GM04504 (cell line): ENCODE data around the gene ADCY1.
"Not testable (repeated sequence)": the region's sequence is repeated elsewhere in the genome, so short reads cannot be mapped to it uniquely, and the experiment has no call there.

Experiments
- DNase-seq: peaks from one replicate; pipeline ENCODE4 v3.0.0-alpha.2; 2012; ENCODE audit warnings: low read depth

The ADCY1 gene

DNA sequence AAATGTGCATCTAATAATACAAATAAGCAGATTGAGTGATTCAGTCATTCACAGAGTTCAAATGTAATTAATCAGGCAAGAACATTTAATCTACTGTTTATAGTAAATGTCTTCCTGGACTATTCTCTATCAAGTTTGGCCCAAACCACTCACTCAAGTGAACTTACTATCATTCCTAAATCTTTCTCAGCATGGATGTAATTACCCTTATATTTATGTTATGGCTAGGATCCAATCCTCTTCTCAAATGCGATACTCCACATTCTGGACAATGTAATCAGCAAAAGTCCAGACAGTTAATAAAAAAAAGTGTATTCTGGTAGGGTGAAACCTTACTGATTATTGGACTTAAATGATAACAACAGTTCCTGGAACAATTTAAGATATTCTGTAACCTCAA lies 185.3 kb downstream of the ADCY1 start:
- not testable (repeated sequence) for DNase-seq

DNA sequence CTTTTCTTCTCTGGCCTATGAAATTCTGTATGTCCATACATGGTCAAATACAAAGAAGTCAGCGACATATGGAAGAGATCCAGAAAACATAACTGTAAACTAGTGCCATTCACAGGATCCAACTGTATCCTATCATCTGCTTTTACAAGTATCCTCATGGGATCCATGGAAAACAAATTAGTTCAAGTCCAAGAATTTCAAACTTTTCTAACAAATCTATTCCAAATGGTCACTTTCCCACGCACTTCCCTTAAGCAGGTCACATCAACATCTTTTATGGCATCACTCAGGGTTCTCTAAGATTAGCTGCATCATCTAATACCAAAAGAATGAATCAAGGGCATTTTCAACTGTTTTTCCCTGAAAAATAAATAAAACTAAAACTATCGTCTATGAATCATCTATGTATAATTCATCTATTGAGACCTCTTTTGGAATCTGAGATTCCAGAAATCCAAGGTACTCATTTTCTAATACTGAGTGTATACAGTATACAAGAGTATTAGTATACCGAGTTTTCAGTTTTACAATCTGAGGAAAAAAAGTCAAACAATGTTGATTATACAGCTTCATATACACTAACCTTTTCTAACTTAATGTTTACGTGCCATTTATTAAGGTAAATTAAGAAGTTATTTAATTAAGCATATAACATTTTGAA lies 187.5 kb downstream of the ADCY1 start:
- peak; percentile 95 for DNase-seq

DNA sequence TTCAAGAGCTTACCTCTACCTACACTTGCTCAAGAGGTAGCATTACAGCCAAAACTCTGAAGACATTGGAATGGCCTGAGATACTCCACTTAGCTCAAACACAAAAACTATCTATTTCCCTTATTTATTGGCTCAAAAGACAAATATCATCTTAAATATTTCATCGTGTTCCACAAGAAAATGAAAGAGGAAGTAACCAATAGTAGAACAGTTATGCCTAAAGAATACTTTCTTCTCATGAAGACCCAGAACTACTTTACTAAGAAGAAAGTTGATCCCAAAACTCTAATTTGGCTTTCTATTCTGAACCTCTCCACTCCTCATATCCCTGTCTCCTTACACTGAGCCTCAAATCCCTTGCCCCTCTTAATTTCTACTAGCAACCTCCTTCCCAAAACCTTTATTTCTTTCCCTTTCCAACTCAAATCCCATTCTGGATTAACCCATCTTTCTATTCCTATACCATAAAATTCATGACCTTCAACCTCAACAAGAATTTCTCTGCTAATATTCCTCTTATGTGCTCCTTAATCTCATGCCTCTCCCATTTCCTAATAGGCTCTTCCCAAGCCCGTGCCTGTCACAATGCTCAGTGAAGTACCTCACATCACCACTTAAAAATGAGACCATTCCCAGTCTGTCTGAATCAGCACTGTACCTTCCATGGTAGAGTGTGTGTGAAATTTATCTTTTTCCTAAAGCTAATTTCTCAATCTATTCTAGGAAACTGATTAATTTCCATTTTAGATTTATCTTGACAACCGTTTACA lies 188.2 kb downstream of the ADCY1 start:
- DNase-seq = not testable (repeated sequence)

DNA sequence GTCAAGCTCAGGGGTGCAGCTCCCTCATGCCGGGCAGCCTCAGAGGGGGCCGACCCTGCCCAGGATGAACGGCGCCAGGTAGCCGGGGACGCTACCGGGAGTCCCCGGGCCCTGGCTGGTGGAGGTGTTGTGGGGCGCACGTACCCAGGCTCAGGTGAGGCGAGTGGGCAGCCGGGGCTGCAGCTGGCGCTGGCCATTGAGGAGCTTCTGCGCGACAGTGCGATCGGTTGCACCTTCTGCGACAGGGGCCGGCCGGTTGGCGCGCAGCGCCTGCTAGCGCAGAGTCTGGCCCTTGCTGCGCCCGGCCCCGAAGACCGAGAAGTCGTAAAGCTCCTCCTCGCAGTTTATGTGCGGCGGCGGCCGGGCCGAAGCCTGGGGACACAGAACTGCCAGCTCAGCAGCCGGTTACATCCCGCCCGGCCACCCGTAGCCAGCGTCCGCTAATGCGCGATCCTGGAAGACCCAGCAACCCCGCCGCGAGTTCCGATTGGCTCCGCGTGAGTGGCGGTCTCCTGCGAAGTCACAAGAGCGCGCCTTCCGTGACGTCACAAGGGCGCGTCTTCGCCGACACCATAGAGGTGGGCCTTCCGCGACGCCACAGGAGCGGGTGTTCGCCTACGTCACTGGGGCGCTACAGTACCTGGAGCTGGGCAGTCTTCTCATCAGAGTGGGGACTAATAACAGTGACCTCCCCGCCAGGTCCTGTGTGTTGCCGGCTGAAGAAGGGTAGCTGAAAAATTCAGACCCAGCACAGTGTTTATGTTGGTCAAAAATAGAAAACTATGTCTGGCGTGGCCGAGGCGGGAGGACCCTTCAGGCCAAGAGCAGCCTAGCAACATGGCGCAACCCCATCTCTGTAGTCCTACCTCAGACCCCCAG lies 194.6 kb downstream of the ADCY1 start:
- DNase-seq = peak; percentile 96

DNA sequence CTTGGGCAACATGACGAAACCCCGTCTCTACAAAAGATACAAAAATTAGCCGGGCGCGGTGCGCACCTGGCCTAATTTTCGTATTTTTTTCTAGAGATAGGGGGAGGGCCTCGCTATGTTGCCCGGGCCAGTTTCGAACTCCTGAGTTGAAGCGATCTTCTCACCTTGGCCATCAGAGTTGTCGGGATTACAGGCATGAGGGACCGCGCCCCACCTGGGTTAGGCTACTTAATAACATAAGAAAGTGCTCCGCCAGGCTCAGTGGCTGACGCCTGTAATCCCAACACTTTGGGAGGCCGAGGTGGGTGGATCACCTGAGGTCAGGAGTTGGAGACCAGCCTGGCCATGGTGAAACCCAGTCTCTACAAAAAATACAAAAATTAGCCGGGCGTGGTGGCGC lies 195.5 kb downstream of the ADCY1 start:
- DNase-seq = not testable (repeated sequence)
